Measurements from ENCODE around the gene TNPO2.

TNPO2 gene

DNA sequence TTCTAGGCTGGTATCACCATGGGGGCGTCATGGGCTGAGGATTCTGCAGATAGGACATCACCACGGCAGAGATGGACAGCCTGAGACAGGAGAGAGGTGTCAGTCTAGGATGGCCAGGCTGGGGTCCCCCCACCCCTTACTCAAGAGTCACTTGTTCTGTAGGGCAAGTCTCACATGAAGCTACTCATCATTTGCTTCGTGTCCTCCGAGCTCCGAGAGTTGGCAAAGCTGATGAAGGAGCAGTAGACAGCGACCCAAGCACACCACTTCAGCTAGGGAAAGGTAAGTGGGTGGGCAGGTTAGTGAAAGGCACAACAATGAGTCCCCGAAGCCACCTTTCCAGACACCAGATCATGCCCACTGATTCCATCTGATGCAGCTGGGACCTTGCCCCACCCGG is 55.4 kb downstream of the TNPO2 start:
- Mint-ChIP-seq H3K27ac (peak overlapping the region; percentile 100), H3K9me3 (no peaks in the 10 kb centered on the region), H3K27me3 (no peaks in the 10 kb centered on the region), H3K4me3 (peak overlapping the region; percentile 91), H3K4me1 (peaks cover 41% of the 10 kb centered on the region), H3K36me3 (peaks cover 2% of the 10 kb centered on the region)
- DNase-seq (ENCODE audit: low spot score in 2 of 2), result no peak
- no peak for ATAC-seq (ENCODE audit: low read depth)

DNA sequence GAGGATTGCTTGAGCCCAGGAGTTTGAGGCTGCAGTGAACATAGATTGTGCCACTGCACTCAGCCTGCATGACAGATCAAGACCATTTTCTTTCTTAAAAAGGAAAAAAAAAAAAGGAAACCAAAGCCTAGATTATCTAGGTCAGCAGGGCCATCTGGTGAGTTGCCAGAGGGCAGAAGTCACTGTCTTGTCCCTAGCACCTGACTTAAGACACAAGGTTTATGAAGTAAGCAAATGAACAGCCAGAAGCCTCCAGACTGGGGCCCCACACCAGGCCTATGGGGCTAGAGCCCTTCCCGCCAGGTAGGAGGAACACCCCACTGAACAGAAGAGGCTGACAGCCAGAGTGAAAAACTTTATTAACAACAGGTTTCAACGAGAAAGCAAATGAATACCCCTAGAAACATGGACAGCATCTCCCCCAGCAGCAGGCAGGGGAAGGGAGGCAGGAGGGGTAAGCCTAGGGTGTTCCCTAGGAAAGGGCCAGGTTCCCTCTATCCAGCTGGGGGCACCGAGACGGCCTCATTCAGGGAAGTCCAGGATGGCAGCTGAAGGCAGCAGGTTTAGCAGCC is 55.9 kb downstream of the TNPO2 start:
- peak overlapping the region; percentile 24 for H3K27ac Mint-ChIP-seq
- no peaks in the 10 kb centered on the region for H3K27me3 Mint-ChIP-seq
- ATAC-seq (ENCODE audit: low read depth), result no peak
- peaks cover 2% of the 10 kb centered on the region for H3K36me3 Mint-ChIP-seq
- peaks cover 41% of the 10 kb centered on the region for H3K4me1 Mint-ChIP-seq
- H3K9me3 Mint-ChIP-seq, result no peaks in the 10 kb centered on the region
- DNase-seq (ENCODE audit: low spot score in 2 of 2), result no peak
- H3K4me3 Mint-ChIP-seq, result peak overlapping the region; percentile 91

DNA sequence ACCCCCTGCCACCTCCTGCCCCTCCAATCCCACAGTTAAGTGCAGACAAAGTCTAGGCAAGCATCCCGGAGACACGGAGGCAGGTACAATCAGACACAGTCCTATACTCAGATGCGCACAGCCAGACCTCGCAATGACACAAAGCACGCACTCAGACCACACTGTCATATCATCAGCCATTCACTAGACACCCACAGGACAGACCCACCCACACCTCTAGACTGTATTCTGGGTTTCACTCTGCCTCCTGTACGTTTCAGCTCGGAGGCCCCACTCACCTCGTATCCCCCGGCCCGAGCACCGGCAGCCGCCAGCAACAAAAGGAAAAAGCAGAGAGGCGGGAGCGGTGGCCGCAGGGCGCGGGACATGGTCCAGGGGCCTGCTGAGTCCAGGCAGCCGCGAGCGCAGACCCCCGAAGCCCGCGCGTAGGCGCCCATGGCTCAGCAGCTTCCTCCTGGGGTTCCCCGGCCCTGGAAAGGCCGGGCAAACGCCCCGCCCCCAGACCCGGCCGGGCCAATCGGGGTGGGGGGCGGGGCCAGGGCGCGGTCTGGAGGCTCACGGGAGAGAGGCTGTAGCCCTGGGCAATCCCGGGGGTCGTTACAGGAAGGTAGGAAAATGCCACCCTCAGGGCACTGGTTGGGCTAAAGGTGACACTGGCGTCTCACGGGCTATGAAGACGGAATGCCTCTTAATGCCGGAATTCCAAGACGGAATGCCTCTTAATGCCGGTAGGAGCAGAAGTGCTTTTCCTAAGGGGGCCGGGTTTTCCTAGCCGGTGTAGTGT is 57.3 kb downstream of the TNPO2 start, which contains the start of the genes MAN2B1 and WDR83:
Gene MAN2B1, minus strand, starts transcription at position 478 of the 784 bp plus-strand sequence. Its CDS starts 41 bp downstream, at position 437.
Gene WDR83, plus strand, starts transcription at position 543 of the 784 bp plus-strand sequence. CDS start 2,984 bp downstream, outside the sequence.
- Mint-ChIP-seq H3K9me3 (no peaks in the 10 kb centered on the region), H3K4me1 (peaks cover 37% of the 10 kb centered on the region), H3K27ac (peak within 1 kb of the TSS; percentile 99), H3K4me3 (peak within 1 kb of the TSS; percentile 96), H3K36me3 (peaks cover under 1% of the 10 kb centered on the region), H3K27me3 (no peaks in the 10 kb centered on the region)
- DNase-seq (ENCODE audit: low spot score in 2 of 2) (peak; percentile 76 to 77), ATAC-seq (ENCODE audit: low read depth) (peak; percentile 64)

DNA sequence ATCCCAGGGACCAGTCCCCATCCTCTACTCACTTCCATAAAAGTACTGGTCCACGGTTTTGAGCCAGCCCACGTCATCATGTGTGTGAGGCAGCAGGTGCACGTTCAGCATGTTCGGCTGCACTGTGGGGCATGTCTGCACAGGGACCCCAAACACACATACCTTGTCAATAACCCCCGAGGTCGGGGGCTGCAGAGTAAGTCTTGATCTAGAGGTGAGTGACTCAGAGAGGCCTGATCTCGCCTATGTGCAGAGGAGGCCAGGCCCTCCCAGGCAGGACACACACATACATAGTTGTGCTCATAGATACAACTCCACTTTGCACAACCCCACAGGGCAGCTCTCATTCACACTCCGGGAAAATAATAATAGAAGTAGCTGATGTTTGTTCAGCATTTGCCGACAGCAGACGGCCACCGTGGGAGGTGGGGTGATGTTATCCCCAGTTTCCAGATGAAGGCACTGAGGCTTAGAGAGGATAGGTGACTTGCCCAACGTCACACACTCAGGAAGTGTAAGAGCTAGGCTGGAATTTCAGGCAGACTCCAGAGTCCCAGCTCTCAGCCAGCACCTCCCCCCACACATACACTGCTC is 58.0 kb downstream of the TNPO2 start:
- Mint-ChIP-seq H3K27me3 (no peaks in the 10 kb centered on the region), H3K27ac (peak overlapping the region; percentile 99), H3K4me3 (peak overlapping the region; percentile 96), H3K9me3 (no peaks in the 10 kb centered on the region), H3K36me3 (peaks cover 4% of the 10 kb centered on the region), H3K4me1 (peaks cover 39% of the 10 kb centered on the region)
- peak; percentile 41 for ATAC-seq (ENCODE audit: low read depth)
- peak; percentile 28 to 56 for DNase-seq (ENCODE audit: low spot score in 2 of 2)

DNA sequence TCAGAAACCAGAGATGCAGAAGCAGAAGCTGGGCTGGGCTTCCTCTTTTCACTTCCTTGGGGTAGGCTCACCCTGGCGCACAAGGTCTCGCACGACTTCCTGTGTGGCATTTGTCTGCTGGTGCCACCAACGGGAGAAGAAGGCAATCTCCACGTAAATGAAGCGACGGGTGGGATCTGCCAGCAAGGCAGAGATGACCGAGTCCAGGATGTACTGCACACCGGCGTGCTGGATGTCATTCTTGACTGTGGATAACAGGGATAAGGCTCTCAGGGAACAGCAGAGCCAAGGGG is 58.5 kb downstream of the TNPO2 start:
- H3K4me1 Mint-ChIP-seq, result peaks cover 39% of the 10 kb centered on the region
- H3K4me3 Mint-ChIP-seq, result peak overlapping the region; percentile 96
- H3K27ac Mint-ChIP-seq, result peak overlapping the region; percentile 99
- no peaks in the 10 kb centered on the region for H3K27me3 Mint-ChIP-seq
- H3K36me3 Mint-ChIP-seq, result peaks cover 6% of the 10 kb centered on the region
- no peaks in the 10 kb centered on the region for H3K9me3 Mint-ChIP-seq
- ATAC-seq (ENCODE audit: low read depth) (peak; percentile 79), DNase-seq (ENCODE audit: low spot score in 2 of 2) (peak; percentile 65 to 82)

DNA sequence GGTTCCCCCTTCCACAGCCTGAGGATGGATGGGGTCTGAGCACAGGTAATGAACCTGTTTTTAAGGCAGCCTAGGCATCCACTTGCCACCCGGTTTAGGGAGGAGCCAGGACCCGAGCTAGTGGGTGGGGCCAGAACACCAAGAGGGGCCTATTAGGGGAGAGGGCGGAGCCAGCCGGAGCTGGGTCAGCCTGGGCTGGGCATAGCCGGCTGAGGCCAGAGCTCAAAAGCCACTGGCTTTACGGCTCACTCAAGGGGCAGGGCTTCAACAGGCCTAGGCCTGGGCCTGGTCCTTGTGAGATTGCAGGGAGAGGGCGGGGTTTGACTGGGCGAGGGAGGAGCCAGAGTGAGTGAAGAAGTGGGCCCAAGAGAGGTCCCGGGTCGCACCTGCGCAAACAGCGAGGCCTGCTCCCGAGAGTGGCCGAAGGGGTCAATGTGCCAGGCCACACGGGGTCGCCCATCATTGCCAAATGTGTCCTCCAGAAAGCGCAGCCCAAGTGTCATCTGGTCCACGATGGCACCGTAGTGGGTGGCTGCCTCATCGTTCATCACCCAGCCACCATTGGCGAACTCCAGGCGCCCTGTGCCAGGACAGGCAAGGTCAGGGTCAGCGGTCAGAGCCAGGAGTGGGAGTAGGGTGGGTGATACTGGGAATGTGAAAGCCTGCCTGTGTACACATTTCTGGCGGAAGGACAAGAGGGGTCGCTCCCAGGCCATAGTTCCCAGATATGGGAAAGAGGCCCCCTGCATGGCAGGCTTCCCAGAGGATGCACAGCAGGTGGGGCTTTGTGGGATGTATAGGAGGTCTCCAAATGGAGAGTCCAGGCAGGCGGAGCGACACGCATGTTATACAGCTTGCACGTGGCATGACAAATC is 59.1 kb downstream of the TNPO2 start:
- DNase-seq (ENCODE audit: low spot score in 2 of 2), result no peak
- peak overlapping the region; percentile 99 for H3K27ac Mint-ChIP-seq
- peaks cover 11% of the 10 kb centered on the region for H3K36me3 Mint-ChIP-seq
- ATAC-seq (ENCODE audit: low read depth), result no peak
- peak overlapping the region; percentile 96 for H3K4me3 Mint-ChIP-seq
- no peaks in the 10 kb centered on the region for H3K27me3 Mint-ChIP-seq
- peaks cover 42% of the 10 kb centered on the region for H3K4me1 Mint-ChIP-seq
- H3K9me3 Mint-ChIP-seq, result no peaks in the 10 kb centered on the region

DNA sequence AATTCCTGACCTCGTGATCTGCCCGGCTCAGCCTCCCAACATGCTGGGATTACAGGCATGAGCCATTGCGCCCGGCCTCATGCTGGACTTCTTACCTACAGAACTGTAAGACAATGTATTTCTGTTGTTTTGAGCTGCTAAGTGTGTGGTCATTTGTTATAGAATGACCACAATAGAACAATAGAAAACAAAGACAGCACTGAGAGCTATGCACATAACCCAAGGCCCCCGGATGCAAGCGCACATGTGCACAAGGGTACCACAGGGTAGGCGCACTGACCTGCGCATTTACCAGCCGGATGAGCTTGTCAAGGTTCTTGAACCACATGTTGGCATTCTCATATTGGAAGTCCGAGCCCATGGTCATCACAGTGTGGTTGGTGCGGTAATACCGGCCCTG is 62.8 kb downstream of the TNPO2 start:
- ATAC-seq (ENCODE audit: low read depth), result no peak
- no peak for DNase-seq (ENCODE audit: low spot score in 2 of 2)
- Mint-ChIP-seq H3K4me3 (no peak overlapping the region), H3K27ac (no peak overlapping the region), H3K36me3 (peaks cover 25% of the 10 kb centered on the region), H3K9me3 (no peaks in the 10 kb centered on the region), H3K4me1 (peaks cover 23% of the 10 kb centered on the region), H3K27me3 (no peaks in the 10 kb centered on the region)

DNA sequence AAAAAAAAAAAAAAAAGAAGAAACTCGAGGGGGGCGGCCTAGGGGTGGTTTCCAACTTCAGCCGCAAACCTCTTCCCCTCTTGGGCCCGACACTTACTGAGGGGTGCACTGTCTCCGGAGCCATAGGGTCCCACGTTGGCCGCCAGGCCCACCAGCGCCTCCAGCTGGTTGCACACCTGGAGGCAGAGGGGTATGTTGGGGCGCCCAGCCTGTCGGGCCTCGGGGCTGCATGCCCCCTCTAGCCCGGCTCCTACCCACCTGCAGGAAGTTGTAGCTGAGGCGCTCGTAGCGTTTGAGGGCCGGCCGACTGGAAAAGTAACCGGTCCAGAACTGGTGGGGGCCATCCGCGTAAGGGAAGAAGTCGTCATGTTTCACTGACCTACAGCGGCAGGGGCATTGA is 65.8 kb downstream of the TNPO2 start:
- H3K9me3 Mint-ChIP-seq, result no peaks in the 10 kb centered on the region
- H3K36me3 Mint-ChIP-seq, result peaks cover 37% of the 10 kb centered on the region
- ATAC-seq (ENCODE audit: low read depth), result no peak

DNA sequence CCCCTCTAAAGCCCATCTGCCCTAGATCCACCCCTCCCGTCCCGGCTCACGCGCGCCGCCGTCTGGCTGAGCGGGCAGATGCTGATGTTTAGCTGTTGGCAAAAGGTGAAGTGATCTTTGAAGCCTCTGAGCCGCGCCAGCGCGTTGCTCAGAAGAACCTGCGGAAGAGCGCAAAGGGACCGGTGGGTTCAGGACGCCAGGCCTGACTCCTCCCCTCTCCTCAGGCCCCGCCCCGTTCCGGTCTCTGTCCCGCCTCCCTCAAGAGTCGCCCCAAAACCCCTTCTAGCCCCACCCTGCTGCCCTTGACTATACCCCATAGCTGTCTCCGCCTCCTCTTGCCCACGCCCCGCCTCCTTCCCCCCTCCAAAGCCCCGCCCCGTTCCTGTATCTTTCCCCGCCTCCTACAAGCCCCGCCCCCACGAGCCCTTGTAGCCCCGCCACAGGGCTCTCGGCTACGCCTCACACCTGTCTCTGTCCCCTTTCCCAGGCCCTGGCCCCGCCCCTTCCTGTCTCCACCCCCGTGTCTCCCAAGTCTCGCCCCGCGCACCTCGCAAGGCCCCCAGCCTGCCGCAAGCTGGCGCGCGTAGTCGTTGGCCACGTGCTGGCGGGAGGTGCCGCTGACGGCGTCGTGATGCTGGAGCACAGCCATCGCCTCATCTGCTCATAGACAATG is 66.7 kb downstream of the TNPO2 start:
- peak; percentile 19 for ATAC-seq (ENCODE audit: low read depth)
- Mint-ChIP-seq H3K9me3 (no peaks in the 10 kb centered on the region), H3K27me3 (no peaks in the 10 kb centered on the region), H3K27ac (no peak overlapping the region), H3K4me1 (peaks cover 13% of the 10 kb centered on the region), H3K36me3 (peaks cover 39% of the 10 kb centered on the region), H3K4me3 (no peak overlapping the region)
- DNase-seq (ENCODE audit: low spot score in 2 of 2), result no peak

More for the DNA sequence above, 65.8 kb downstream of the TNPO2 start:
- Mint-ChIP-seq H3K4me3 (no peak overlapping the region), H3K27me3 (no peaks in the 10 kb centered on the region), H3K4me1 (peaks cover 13% of the 10 kb centered on the region), H3K27ac (no peak overlapping the region)
- DNase-seq (ENCODE audit: low spot score in 2 of 2), result no peak

DNA sequence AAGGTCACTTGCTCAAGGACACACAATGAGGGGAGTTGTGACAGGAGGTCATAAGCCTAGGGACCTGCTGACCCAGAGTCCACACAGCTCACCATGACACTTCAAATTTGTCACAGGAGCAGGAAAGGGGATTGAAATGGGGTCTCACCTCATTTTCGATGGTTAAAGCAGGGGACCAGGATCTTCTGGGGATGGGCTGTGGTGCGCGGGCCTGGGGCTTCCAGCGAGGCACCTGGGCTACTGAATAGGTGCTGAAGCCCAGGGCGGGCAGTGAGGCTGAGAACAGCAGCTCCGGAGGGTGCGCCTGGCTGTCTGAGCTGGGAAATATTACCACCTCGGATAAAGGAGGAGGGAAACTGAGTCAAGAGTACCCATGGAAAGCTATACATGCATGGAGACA is 68.2 kb downstream of the TNPO2 start:
- Mint-ChIP-seq H3K4me3 (no peak overlapping the region), H3K27me3 (no peaks in the 10 kb centered on the region), H3K36me3 (peaks cover 39% of the 10 kb centered on the region), H3K4me1 (peaks cover 10% of the 10 kb centered on the region), H3K9me3 (no peaks in the 10 kb centered on the region), H3K27ac (peak overlapping the region; percentile 56)
- DNase-seq (ENCODE audit: low spot score in 2 of 2), result no peak
- ATAC-seq (ENCODE audit: low read depth), result no peak

DNA sequence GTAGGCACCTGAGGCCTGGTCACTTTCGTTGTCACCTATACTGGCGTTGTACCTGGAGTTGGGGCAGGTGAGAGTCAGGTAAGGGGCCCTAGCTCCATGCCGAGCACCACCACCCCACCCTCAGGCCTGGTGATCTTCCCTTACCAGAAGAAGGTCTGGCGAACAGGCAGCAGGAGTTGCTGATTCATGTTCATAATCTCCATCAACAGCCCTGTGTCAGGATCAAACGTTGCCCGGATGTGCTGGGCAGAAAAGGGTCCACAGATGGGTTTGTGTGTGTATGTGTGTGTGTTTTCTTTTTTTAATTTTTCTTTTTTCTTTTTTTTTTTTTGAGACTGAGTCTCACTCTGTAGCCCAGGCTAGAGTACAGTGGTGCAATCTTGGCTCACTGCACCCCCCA is 71.5 kb downstream of the TNPO2 start:
- H3K36me3 Mint-ChIP-seq, result peaks cover 38% of the 10 kb centered on the region

DNA sequence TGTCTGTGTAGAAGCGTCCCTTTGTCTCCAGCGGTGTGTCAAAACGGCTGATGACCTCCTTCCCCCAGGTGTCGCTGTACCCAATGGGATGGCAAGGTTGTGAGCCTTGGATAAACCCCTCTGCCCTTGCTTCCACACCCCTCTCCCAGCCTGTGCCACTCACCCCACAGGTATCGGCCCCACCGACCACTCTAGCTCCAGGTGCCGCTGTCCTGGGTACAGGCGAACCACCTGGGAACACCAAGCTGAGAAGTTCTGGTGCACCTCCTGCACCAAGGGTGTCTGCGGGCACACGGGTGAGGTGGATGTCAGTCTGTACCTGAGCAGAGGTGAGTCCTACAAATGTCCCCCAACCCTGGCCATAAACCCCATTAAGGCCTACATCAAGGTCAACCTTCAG is 73.8 kb downstream of the TNPO2 start:
- Mint-ChIP-seq H3K9me3 (no peaks in the 10 kb centered on the region), H3K4me1 (peaks cover 2% of the 10 kb centered on the region), H3K36me3 (peaks cover 24% of the 10 kb centered on the region), H3K27ac (peak overlapping the region; percentile 36), H3K4me3 (no peak overlapping the region), H3K27me3 (no peaks in the 10 kb centered on the region)
- ATAC-seq (ENCODE audit: low read depth) (no peak), DNase-seq (ENCODE audit: low spot score in 2 of 2) (no peak)

More for the DNA sequence above, 71.5 kb downstream of the TNPO2 start:
- no peak for DNase-seq (ENCODE audit: low spot score in 2 of 2)
- no peak for ATAC-seq (ENCODE audit: low read depth)
- Mint-ChIP-seq H3K9me3 (no peaks in the 10 kb centered on the region), H3K4me1 (peaks cover 7% of the 10 kb centered on the region), H3K27me3 (no peaks in the 10 kb centered on the region), H3K4me3 (no peak overlapping the region), H3K27ac (no peak overlapping the region)
